Activated CD4-positive, alpha-beta T cell treated with anti-CD3 and anti-CD28 coated beads, Interleukin-2, Interleukin-4, amounts not matched to agents 100 ng/mL and 50 ng/mL, durations not matched to agents 16 hours and 8 hours (primary cell): ENCODE measurements around the gene BCAT1.
A peak's percentile ranks its signal among the peaks of the same experiment; 100 is the strongest.
"Not testable (repeated sequence)": the region's sequence is repeated elsewhere in the genome, so short reads cannot be mapped to it uniquely, and the experiment has no call there.

Source experiments
- DNase-seq: peaks from one replicate; pipeline ENCODE4 v3.0.0-alpha.2; 2020; ENCODE audit warnings: low spot score

Gene BCAT1

DNA sequence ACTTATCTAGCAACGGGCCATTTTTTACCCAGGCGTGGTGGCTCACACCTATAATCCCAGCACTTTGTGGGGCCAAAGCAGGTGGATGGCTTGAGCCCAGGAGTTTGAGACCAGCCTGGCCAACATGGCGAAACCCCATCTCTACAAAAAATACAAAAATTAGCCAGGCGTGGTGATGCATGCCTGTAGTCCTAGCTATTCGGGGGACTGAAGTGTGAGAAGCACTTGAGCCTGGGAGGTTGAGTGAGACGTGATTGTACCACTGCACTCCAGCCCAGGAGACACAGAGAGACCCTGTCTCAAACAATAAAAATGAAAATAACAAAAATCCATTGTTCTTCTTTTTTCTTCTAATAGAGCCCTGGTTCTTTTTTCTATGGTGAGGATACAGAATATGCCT is 7.5 kb upstream of the BCAT1 start:
- not testable (repeated sequence) for DNase-seq

DNA sequence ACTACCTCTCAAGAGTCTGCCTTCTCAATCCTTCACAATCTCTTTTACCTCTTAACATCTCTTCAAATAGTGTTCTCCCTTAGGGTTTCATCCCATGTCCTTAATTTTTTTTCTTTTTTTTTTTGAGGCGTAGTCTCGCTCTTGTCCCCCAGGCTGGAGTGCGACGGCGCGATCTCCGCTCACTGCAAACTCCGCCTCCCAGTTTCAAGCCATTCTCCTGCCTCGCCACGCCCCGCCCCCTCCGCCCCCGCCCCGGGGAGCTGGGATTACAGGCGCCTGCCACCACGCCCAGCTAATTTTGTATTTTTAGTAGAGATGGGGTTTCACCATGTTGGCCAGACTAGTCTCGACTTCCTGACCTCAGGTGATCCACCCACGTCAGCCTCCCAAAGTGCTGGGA is 7.0 kb upstream of the BCAT1 start:
- DNase-seq = no peak

DNA sequence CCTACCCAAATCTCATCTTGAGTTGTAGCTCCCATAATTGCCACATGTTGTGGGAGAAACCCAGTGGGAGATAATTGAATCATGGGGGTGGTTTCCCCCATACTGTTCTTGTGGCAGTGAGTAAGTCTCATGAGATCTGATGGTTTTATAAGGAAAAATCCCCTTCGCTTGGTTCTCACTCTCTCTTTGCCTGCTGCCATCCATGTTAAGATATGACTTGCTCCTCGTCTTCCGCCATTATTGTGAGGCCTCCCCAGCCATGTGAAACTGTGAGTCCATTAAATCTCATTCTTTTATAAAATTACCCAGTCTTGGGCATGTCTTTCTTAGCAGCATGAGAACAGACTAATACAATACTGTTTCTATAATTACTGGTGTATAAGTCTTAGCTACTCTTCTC is 6.5 kb upstream of the BCAT1 start:
- peak; percentile 52 for DNase-seq

DNA sequence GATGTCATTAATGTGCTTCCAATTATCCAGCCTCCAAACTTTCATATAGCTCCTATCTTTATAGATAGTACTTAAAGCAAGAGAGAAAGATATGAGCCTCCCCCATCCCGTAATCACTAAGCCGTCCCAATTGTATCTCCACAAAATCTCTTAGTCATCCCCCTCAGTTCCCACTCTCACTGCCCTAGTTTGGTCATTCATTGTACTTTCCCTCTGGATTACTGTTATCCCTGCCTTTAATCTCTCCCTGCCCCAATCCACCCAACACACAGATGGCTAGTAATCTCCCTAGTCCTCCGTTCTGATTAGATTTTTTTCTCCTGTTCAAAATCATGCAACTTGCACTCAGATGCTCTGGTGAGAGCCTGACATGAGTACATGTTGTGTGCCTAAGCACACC is 5.4 kb upstream of the BCAT1 start:
- no peak for DNase-seq

DNA sequence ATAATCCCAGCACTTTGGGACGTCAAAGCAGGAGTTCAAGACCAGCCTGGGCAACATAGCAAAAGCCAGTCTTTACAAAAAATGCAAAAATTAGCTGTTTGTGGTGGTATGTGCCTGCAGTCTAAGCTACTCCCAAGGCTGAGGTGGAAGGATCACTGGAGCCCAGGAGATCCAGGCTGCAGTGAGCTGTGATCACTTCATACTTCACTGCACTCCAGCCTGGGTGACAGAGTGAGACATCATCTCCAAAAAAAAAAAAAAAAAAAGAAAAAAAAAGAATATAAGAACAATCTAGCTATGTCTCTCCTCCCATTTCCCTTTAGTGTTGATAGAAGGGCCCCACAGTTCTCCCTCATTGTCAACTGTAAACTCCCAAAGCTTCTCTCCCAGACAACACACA is 3.5 kb upstream of the BCAT1 start:
- DNase-seq = no peak

DNA sequence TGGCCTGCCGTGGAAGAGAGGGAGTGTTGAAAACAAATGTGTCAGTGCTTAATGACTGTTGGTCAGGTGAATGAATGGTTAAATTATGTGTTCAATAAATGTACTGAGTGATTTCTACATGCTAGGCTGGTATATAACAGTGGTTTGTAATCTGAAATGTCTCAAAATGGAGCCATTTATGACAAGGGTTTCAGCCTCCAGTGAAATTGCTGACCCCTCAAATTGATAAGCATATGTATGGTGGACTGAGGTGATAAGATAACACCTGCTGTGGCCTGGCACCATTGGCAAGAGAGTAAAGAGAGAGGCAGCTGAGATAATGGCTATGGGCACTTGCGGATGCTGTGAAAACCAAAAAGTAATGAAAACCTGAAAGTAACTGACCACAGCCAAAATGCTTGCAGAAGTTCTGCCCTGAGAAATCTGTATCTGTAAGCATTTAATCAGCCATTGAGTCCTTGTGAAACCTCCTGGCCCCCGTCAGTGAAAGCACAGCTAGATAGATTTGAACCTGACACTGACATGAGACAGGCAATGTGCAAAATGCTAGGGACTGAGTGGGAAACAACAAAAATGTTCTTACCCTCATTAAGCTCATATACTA is 1.4 kb upstream of the BCAT1 start:
- peak; percentile 19 for DNase-seq

DNA sequence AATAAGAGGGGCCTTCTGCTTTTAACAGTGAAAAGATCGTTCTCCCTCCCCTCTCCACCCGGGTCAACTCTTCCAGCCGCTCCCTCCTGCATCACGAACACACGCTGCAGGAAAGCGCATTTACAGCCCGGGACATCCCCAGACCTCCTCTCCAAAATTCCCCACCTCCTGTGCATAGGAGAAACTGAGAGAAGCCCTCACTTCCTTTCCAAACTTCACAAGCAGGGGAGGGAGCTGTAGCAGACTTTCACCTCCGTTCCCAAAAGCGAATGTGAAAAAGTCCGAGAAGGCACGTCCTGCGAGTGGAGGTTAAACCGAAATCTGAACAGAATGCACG is 513 bp downstream of the BCAT1 start:
- DNase-seq = peak; percentile 63

DNA sequence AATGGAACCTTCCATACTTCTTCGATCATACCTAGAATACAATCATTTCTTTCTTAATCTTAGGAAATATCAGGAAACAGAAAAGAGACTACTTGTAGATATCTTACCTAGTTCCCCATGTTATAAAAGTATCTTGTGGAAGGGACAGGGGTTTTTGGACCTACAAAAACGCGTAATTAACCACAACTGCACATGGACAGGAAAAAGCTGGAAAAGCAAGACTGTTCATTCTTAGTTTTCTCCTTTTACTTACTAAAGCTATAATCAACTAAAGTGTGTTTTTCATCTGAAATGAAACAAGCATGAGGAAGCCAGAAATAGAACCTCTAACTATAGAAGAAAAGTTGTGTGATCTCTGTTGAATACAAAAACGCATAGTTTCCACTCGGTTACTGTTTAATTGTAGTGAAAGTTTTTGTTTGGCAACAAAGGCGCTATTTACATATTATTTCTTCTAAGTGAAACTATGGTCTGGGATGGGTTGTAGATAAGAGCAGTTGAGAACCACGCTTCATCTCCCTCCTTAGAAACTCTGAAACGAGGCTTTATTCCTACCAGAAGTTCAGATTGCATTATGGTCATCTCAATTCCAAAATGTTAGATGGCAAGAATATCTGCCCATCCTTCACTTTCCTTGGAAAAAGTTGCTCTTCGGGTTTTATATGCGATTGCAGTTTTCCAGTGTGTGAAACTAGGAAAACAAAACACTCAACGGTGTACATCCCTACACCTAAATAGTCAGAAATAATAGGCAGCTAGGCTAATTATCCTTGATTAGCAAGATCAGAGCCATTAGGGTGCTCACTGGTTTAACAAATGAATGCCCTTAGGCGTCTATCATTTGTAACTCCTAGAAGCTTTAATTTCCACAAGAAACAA is 1.1 kb downstream of the BCAT1 start:
- no peak for DNase-seq

DNA sequence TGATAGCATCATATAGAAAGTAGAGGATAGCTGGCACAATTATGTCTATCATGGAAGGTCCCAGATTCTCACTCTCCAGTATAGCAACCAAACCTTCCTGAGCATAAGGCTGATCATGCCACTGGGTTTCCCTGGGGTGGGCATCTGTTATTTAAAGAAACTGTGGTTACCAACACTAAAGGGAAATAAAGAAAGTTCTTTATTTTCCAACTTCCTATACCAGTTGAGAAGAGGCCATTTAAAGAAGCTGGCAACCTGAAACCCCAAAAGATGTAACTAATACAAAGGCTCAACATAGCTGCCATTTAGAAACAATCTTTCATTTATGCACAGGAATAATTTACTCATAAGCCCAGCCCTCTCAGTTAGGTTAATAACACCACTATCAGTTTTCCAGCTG is 3.1 kb downstream of the BCAT1 start:
- DNase-seq = no peak

DNA sequence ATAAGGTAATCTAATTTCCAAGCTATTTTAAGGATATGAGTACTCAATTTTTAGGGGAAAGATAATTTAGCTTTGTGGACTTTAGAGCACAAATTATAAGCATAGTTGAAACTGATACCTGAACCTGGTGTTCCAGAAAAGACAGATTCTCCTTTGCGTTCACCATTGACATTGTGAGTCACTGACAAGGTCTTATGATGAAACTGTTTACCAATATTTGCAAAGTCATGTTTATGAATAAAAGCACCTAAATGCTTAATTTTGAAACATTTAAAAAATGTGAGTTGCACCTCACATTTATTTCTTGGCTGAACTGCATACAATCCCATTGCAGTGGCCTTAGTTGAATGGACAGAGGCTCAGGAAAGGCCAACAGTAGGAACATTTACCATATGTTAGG is 3.9 kb downstream of the BCAT1 start:
- DNase-seq = no peak

DNA sequence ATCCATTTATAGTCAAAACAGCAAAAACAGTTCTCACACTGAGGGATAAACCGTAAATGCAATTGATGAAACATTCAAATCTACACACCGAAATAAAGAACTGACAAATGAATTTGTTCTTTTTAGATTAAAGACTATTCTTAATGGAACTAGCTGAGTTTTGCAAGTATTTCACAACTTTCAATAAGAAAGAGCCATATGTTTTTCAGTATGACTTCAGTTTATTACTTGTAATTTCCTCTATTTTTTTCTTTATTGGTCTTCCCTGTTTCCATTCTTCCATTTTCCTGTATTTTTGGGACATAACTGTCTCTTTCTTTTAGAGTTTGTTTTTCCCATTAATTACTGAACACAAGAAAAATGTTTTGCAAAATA is 4.3 kb downstream of the BCAT1 start:
- no peak for DNase-seq

DNA sequence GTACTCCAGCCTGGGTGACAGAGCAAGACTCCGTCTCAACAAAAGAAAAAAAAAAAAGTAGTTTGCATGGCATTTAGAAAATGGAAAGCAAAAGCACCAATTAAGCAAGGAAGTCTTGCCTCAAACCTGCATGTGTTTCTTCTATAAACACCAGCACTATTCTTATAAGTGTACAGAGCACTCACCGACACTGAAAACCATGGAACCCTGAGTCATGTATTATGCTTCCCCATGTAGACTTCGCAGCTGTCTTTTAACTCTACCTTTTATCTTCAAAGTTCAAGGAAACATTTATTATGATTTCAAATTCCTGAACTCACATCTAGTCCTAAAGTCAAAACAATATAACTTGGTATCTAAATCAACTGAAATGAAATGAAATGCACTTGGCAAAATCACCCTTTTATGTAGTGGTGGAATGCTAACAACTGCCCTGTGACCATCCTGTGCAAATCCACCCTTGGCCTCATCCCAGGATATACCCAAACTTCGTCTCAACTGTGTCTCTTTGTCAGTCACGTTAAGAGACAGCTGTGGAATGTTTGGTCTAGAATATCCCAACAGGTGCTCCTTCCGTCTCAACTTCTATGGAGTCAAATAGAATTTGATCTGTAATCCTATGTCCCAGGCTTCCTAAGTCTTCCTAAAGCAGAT is 4.8 kb downstream of the BCAT1 start:
- no peak for DNase-seq

DNA sequence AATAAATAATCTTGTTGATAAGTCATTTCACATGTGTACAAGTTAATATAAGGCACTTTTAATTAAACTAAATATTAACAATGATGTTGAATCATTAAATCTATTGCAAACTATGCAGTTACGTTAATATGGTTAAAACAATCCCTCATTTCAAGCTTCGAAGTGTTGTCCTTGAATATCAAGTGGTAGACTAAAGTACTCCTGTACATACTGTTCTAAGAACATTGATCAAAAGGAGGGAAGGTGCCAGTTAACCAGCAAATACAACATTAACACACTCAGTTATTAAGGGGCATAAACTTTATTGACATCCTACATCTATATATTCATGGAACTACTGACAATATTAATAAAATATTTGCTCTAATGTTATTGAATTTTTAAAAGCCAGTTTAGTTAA is 8.7 kb downstream of the BCAT1 start:
- DNase-seq = no peak

DNA sequence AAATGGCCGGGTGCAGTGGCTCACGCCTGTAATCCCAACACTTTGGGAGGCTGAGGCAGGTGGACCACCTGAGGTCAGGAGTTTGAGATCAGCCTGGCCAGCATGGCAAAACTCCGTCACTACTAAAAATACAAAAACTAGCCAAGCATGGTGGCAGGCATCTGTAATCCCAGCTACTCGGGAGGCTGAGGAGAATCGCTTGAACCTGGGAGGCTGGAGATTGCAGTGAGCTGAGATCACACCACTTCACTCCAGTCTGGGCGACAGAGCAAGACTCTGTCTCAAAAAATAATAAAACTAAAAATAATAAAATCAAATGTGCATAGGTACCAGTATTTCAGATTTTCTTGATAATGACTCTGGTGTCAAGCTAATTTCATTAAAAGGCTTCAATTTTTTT is 9.3 kb downstream of the BCAT1 start:
- not testable (repeated sequence) for DNase-seq

DNA sequence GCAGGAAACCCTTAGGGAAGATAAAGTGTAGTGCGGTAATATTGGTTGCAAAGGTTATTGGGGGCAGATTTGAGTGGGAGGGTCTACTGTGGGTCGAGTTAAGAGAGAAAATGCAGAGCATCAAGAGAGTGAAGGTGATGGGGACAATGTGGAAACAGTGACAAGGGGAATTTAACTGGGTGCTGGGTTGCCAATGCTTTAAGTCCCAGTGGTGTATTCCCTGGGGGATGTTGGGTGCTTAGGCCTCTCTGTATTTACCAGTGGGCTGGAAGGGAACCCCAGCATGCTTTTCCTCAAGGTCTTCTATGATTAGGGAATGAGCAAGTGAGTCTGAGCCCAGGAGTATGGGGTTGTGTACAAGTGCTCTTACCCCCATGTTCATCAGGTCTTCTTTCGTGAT is 10.6 kb downstream of the BCAT1 start:
- no peak for DNase-seq

DNA sequence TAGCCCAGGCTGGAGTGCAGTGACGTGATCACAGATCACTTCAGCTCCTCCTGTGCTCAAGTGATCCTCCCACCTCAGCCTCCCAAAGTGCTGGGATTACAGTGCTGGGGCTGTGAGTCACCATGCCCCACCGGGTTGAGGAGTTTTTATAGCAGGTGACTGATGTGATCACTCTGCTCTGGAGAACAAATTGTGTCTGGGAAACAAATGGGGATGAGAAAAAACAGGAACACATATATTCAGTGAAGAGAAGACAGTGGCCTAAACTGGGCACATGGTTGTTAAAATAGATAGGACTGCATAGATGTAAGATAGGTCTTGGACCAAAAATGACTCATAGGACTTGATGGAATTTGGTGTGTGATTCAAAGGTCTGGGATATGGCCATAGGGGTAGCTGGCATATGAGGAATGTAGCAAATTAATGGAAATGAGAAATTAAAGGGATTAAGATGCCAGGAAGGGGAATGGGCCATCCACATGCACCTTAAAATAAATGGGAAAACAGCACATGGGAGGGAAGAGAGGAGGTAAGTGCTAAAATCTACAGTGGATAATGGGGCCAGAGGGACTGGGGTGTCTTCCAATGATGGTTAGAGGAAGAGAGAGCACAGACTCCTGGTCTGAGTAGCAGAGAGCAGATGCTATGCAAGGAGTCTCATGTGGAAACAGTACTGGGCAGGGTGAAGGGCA is 11.2 kb downstream of the BCAT1 start:
- DNase-seq = no peak

DNA sequence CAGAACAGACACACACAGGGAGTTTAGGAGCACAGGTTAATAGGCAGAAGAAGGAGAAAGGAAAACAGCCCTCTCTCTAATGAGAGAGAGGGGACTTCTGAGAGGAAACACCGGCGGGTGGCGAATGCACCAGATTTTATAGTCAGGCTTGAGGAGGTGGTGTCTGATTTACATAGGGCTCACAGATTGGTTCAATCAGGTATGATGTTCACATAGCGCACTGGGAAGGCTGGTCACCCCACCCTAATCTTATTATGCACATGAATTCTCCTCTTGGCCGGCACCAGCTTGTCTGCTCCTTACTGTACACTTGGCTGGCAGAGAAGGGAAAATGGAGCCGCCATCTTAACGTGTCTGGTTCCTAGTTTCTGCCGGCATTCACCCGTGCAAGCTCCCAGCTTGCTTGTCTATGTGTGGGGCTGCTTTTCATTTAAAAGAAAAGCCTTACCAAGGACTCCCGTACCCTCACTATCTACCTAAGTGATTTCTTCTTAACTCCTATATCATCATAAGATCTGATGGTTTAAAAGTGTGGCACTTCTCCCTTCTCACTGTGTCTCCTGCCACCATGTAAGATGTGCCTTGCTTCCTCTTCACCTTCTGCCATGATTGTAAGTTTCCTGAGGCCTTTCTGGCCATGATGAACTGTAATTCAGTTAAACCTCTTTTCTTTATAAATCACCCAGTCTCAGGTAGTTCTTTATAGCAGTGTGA is 15.1 kb downstream of the BCAT1 start:
- DNase-seq = no peak

DNA sequence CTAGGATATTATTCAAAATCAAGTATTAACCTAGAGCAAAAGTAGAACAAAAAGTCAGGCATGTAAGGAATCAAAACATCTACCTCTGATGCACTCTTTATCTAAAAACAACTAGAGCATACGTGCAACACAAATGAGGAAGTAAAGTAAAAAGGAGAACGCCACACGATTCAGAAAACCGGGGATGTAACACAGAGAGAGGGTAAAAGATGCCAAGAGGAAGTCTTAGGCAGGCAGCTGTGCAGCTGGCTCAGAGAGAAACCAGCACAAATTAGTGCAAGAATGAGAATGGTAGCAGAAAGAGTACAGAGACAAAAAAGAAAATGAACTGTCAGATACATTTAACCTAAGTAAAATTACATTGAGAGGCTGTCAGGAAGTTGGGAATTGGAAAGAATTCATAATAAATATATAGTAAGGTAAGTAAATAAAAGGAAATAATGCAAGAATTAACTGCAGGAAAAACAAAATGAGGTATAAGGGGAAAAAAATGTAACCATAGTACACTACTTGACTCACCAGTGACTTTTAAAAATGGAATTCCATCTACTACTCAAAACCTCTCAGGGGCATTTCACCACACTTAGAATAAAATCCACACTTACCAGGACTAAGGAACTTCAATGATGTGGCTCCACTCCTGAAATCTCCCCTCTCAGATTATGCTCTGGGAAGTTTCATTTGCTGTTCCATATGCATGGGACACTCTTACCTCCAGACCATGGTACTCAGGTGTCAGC is 17.1 kb downstream of the BCAT1 start:
- peak; percentile 22 for DNase-seq

DNA sequence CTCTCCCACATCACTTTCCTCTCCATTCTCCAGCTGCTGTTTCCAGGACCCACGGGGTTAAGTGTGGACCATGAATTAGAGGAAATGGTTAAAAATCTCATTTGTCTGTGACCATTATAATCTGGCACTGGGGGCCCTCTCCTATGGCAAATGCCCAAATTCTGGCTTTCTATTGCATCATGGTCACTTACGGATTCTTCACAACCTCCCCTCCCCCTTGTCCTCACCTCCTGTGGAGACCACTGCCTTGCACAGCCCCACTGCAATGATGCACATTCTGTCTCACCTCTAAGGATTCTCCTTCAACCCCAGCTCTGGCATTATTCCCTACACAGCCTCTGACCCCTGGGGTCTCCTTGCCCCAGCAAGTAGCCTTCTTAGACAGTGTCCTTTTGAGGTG is 18.9 kb downstream of the BCAT1 start:
- no peak for DNase-seq

DNA sequence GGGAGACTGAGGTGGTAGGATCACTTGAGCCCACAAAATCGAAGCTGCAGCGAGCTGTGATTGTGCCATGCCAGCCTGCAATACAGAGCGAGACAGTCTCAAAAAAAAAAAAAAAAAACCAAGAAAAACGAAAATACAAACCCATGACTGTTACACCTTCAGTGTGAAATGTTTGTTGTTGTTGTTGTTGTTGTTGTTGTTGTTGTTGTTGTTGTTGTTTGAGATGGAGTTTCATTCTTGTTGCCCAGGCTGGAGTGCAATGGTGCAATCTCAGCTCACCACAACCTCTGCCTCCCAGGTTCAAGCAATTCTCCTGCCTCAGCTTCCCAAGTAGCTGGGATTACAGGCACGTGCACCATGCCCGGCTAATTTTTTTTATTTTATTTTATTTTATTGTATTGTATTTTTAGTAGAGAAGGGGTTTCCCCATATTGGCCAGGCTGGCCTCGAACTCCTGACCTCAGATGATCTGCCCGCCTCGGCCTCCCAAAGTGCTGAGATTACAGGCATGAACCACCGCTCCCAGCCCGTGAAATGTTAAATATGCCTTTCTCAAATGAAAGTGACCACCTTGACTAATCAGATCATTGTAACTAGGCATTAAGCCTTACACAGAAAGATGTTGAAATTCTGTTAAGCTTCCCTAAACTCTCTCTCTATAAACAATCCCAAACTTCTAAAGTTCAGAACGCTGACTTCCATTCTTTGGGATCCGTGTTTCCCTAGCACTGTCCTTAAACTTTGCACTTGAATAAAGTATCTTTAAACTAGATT is 20.2 kb downstream of the BCAT1 start:
- DNase-seq = not testable (repeated sequence)

DNA sequence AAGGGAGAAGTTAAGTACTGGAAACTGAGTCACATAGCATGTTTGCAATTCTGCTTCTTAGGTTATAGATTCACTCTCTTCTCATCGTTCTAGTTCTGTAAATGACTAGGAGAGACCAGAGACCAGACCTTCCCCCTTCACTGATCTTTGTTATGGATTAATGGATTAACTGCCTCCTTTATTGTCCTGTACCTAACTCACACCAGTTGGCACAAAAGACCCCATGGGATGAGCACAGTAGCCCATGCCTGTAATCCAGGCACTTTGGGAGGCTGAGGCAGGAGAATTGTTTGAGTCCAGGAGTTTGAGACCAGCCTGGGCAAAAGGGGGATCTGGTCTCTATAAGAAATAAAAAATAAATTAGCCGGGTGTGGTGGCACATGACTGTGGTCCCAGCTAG is 20.8 kb downstream of the BCAT1 start:
- DNase-seq = no peak
